MM.1S (cell line): Measurements from ENCODE around the gene TARBP2.

Experiments used
- EZH2 ChIP-seq: fragments of 300-600 bp; sonication (generic); optimal IDR thresholded peaks from 2 replicates; pipeline ENCODE3; 2017; ENCODE audit warnings: low read depth, mild to moderate bottlenecking, antibody characterized with exemption, low read length, mixed read lengths
- EZH2phosphoT487 ChIP-seq: fragments of 300-600 bp; sonication (generic); IDR thresholded peaks from 2 replicates; pipeline ENCODE4 v1.6.1; 2018; ENCODE audit warnings: antibody characterized with exemption, low read length
- TF ChIP-seq, protein P1 (sequence below): fragments of 300-600 bp; sonication (generic); IDR thresholded peaks from 2 replicates; pipeline ENCODE4 v1.5.1; 2016; ENCODE audit warnings: antibody characterized with exemption, low read length, mixed read lengths

- no peak for TF ChIP-seq EZH2
- TF ChIP-seq, protein P1, sequence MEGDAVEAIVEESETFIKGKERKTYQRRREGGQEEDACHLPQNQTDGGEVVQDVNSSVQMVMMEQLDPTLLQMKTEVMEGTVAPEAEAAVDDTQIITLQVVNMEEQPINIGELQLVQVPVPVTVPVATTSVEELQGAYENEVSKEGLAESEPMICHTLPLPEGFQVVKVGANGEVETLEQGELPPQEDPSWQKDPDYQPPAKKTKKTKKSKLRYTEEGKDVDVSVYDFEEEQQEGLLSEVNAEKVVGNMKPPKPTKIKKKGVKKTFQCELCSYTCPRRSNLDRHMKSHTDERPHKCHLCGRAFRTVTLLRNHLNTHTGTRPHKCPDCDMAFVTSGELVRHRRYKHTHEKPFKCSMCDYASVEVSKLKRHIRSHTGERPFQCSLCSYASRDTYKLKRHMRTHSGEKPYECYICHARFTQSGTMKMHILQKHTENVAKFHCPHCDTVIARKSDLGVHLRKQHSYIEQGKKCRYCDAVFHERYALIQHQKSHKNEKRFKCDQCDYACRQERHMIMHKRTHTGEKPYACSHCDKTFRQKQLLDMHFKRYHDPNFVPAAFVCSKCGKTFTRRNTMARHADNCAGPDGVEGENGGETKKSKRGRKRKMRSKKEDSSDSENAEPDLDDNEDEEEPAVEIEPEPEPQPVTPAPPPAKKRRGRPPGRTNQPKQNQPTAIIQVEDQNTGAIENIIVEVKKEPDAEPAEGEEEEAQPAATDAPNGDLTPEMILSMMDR: no peak
- no peak for TF ChIP-seq EZH2phosphoT487
Observed at GRCh38 chr12:53468282-53468681, 32.8 kb upstream of the TARBP2 start.
